Middle frontal gyrus (tissue), 1 donor: ENCODE measurements around the gene ITGA4.
"Not testable (repeated sequence)": the region's sequence is repeated elsewhere in the genome, so short reads cannot be mapped to it uniquely, and the experiment has no call there.

Source experiments
- DNase-seq: peaks from one replicate; pipeline ENCODE4 v3.0.0-alpha.2; 2015; ENCODE audit warnings: low spot score; ENCODE audit errors: extremely low spot score

The ITGA4 gene

DNA sequence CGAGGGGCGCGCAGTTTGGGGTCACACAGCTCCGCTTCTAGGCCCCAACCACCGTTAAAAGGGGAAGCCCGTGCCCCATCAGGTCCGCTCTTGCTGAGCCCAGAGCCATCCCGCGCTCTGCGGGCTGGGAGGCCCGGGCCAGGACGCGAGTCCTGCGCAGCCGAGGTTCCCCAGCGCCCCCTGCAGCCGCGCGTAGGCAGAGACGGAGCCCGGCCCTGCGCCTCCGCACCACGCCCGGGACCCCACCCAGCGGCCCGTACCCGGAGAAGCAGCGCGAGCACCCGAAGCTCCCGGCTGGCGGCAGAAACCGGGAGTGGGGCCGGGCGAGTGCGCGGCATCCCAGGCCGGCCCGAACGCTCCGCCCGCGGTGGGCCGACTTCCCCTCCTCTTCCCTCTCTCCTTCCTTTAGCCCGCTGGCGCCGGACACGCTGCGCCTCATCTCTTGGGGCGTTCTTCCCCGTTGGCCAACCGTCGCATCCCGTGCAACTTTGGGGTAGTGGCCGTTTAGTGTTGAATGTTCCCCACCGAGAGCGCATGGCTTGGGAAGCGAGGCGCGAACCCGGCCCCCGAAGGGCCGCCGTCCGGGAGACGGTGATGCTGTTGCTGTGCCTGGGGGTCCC is at the start of gene ITGA4:
Gene ITGA4 (plus strand): TSS at position 266 of the 620 bp plus-strand sequence. CDS start 269 bp downstream, at position 535.
- no peak for DNase-seq

- DNase-seq, result no peak
Observed at GRCh38 chr2:181408861-181409260, 48.3 kb upstream of the ITGA4 start.

GRCh38 chr2:181411105-181411849 is 45.9 kb upstream of the ITGA4 start:
- no peak for DNase-seq

DNA sequence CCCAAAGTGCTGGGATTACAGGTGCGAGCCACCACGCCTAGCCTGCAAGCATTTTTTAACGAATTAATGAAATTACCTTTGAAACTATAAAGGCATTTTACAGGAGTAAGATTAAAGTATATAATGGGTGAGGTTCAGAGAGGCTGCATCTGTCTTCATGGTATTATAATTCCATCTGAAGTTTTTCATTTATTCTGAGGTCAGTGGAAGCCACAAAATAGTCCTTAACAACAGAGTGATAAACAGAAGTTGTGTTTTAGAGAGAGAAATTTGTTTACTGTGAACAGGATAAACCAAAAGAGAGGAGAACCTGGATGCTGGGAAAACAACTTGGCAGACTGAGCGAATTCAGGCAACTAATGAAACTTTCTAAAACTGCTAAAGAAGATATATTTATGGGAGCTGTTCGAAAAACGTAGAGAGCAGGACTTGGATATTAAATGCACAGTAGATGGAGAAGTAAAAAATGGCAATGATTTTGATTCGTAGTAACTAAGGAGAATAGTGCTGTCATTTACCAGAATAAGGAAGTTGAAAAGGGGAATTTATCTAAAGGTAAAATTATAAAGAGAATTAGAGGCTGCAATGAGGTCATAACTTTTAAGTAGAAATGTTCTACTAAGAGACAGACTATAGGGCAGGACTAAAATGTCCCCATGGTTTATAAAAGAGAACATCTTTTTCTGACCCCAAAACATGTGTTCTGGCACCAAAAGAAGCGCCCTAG is 37.9 kb upstream of the ITGA4 start:
- no peak for DNase-seq

GRCh38 chr2:181420259-181421130 is 36.7 kb upstream of the ITGA4 start:
- DNase-seq, result no peak

DNA sequence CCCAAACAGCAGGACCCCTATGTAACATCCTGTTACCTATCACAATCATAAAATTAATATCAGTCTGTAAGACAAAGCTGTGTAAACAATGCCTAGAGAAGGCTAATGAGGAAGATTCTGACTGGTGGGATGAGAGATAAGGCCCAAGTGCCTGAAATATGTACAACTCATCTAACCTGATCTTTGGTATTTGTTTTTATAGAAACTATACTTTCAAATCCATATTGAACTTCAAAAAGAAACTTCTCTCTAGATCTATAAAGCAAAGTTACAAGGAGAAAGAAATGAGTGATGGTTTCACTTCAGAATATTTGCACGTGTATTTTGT is 36.1 kb upstream of the ITGA4 start:
- no peak for DNase-seq

- no peak for DNase-seq
Observed at GRCh38 chr2:181421464-181421863, 35.7 kb upstream of the ITGA4 start.

- no peak for DNase-seq
Observed at GRCh38 chr2:181426672-181427071, 30.5 kb upstream of the ITGA4 start.

DNA sequence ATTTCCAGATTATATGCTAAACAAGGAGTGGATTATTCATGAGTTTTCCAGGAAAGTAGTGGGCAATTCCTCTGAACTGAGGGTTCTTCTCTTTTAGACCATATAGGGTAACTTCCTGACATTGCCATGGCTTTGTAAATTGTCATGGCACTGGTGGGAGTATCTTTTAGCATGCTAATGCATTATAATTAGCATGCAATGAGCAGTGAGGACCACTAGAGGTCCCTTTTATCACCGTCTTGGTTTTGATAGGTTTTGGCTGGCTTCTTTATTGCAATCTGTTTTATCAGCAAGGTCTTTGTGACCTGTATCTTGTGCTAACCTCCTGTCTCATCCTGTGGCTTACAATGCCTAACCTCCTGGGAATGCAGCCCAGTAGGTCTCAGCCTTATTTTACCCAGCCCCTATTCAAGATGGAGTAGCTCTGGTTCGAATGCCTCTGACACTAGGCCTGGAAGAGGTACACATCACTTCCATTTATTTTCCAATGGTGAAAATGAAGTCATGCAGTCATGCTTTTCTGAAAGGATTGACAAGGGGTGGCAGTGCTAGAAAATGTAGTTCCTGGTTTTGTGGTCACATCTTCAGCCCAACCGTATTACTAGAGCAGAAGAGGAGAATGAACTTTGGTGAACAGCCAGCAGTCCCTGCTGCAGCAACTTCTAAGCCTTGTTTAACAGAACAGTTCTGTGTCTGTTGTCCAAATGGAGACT is 26.6 kb upstream of the ITGA4 start:
- DNase-seq, result no peak

DNA sequence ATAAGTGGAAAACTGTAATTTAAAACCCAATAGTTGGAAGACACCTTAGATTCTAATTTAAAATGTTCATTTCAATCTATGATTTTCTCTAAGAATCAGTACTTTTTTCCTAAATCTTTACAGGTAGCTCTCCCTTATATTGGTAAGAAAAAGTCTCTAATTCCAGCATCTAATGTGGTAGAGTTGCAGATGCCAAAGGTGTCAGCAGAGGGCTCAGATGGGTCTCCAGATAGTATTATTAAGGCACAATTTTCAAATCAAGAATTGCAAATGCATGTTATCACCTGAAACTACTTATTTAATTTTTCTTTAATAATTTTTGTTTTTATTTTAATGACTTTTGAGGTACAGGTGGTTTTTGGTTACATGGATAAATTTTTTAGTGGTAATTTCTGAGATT is 25.5 kb upstream of the ITGA4 start:
- DNase-seq, result no peak

GRCh38 chr2:181438261-181438660 is 18.9 kb upstream of the ITGA4 start:
- no peak for DNase-seq

DNA sequence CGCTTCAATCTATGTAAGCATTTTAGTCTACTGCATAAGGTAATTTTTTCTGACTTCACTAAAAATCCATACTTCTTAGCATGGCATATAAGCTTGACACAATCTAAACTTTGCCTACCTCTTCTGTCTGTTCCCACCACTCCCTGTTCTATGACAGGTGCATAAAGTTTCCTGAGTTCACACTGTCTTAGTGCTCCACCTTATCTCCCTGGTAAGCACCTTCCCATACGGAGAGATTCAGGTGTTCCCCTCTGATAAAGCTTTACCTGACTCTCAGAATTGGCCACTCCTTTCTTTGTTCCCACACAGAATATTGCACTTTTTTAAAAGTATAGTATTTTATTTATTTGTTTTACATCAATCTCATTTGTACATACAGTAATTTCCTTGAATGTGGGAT is 16.8 kb upstream of the ITGA4 start:
- no peak for DNase-seq

DNA sequence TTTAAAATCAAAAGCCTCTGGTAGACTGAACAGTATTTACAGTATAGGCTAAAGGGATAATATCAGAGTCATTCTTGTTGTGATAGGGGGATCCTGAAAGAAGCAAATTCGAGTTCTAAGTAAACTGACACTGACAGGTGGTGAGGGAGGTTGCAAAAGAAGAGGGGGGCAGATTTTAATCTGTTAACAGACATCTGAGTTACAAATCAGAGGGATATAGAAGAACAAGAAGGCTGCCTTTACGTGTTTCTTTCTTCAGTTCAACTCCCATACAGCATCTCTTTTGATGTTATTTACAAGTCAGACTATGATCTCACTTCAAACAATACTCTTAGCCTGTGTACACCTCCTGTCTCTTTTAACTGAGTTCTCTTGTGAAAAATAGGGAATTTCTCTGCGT is 16.3 kb upstream of the ITGA4 start:
- DNase-seq, result no peak

- DNase-seq, result no peak
Observed at GRCh38 chr2:181441670-181442069, 15.5 kb upstream of the ITGA4 start.

DNA sequence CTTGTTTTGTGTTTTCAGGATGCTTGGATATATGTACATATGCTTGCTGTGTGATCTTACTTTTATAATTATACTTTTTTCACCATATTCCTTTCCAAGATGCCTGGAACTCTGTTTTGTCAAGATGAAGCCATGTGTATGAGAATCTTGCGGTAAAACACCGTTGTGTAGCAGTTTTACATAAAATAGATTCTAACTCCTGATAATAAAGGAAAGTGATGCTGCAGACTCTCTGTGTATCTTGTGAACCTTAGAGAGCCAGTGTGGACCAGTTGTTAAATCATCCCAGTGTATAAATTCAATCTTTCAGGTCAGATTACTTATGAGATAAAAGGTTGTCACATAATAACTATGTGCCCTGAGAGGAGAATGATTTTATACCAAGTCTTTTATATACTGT is 12.5 kb upstream of the ITGA4 start:
- no peak for DNase-seq

DNA sequence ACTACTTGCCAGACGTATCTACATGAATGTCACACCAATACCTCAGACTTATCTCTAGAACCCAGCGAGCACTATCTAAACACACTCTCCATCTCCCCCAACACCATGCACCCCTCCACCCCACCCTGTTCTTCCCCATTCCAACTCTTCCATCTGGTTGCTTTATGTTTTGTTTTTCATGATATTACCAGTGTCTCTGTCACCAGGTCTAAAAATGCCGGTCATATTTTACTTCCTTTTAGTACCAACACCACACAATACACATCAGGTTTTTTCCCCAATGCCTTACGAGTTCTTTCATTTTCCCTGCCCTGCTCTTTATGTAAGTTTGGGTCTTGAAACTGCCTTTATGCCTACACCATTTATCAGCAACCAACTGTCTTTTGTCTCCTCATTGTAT is 10.2 kb upstream of the ITGA4 start:
- DNase-seq, result no peak

DNA sequence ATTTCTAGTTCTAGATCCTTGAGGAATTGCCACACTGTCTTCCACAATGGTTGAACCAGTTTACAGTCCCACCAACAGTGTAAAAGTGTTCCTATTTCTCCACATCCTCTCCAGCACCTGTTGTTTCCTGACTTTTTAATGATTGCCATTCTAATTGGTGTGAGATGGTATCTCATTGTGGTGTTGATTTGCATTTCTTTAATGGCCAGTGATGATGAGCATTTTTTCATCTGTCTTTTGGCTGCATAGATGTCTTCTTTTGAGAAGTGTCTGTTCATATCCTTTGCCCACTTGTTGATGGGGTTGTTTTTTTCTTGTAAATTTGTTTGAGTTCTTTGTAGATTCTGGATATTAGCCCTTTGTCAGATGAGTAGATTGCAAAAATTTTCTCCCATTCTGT is 7.9 kb upstream of the ITGA4 start:
- DNase-seq, result not testable (repeated sequence)

DNA sequence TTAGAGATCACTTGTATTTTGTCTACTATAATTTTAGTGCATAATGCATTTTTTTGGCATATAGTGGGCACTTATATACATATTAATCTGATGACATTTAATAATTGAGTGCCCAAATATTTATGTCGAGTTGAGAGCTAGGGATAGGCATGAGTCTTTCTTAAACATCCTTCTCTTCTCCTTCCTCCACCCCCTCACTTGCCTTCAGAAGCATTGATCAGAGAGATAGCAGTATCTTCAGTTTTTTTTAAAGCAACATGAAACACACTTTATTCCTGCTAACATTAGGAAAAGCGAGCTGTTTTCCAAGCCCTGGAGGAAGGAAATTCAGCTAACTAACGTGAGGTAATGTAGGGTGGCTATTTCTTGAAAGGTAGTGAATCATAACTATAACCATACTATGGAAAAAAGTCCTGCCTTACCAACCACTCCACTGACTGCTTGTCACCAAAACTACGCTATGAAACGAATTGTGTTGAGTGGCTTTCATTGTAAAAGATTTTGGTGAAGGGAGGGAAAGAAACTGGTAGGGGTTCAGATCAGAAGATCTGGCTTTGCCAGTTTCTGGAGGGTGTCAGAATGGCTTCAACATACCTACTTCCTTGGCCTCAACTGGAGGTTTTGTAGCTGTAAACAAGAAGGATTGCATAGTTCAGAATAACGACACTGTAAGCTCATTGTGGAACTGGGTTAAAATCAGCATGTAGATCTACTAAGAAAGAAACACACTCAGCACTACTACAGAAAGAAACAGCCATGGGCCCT is 2.3 kb upstream of the ITGA4 start:
- no peak for DNase-seq

GRCh38 chr2:181456660-181457120 is 496 bp upstream of the ITGA4 start:
- DNase-seq, result no peak

DNA sequence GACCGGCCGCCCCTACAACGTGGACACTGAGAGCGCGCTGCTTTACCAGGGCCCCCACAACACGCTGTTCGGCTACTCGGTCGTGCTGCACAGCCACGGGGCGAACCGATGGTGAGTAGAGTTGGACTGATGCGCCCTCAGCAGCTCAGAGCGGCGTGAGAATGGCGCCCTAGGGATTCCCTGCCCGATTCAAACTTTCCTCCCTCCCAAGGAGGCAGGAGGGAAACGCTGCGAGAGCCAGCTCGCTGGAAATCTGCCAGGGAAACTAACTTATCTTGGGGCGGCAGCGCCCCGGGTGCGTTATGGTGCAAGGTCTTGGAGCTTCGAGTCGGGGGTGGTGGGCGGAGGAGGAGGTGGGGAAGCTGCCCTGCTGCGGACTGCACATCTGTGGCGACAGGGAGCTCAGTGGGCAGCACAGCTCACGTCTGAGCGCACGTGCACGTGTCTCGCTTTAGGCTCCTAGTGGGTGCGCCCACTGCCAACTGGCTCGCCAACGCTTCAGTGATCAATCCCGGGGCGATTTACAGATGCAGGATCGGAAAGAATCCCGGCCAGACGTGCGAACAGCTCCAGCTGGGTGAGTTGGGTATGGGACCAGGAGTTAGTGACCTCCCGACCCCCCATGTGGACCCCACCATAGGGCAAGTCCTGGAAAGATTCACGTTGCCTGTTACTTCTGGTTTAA is 697 bp downstream of the ITGA4 start:
- no peak for DNase-seq
